ENCODE results near the gene SLC43A2.

DNA sequence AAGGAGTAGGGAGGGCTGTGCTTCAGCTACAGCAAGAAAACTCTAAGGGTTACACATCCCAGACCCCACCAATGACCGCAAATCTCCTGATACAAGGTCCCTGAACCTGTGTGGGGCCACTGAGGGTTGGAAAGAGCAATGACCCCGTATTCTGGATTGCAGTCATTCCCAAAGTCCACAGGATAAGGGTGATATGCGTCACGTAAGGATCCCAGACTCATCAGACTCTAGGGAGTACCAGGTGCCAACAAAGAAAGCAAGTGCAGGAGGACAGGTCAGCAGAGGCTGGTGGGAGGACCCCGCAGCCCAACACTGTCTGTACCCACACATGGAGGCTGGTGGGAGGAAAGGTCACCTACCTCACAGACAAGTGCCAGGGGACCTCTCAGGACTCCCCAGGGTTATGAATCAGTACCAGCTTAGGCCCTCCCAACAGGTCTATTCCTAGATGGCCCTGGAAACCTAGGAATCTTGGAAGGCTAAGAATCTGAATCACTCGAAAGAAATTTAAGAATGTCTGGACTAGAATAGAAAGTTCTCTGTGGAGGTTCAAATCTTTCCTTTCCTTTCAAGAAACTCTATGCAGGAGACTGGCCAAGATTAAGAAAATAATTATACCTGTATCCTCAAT is 82.2 kb downstream of the SLC43A2 start:
- no peak for TF ChIP-seq CTCF (IDR thresholded peaks at IDR 0.05 in 8 of 11, conservative IDR thresholded peaks at IDR 0.05 in 3 of 11)
- no peak for TF ChIP-seq POLR2A (IDR thresholded peaks at IDR 0.05)
- no peak for TF ChIP-seq POLR2AphosphoS5 (IDR thresholded peaks at IDR 0.05)

All from spleen (tissue), 7 donors.